Activated CD4-positive, alpha-beta T cell treated with anti-CD3 and anti-CD28 coated beads, Interleukin-2, amount 10 ng/mL, durations not matched to agents 24 days and 14 days (primary cell): ENCODE measurements around the gene GMCL2. TPM values are rescaled to one million over a fixed set of nuclear protein-coding genes. Genes with fewer than 3 reads are reported as not detected.
"Not testable (repeated sequence)": the region's sequence is repeated elsewhere in the genome, so short reads cannot be mapped to it uniquely, and the experiment has no call there.

Experiments used
- DNase-seq: peaks from one replicate; pipeline ENCODE4 v3.0.0; 2022
- H3K27ac Mint-ChIP-seq: one replicate; pipeline ENCODE4 v1.8.0; 2022; ENCODE audit warnings: mild to moderate bottlenecking, mixed read lengths
- H3K27me3 Mint-ChIP-seq: one replicate; pipeline ENCODE4 v1.8.0; 2022; ENCODE audit warnings: mixed read lengths
- H3K36me3 Mint-ChIP-seq: one replicate; pipeline ENCODE4 v1.8.0; 2022; ENCODE audit warnings: low read depth, mild to moderate bottlenecking, mixed read lengths
- H3K4me1 Mint-ChIP-seq: one replicate; pipeline ENCODE4 v1.8.0; 2021; ENCODE audit warnings: mixed read lengths
- H3K4me3 Mint-ChIP-seq: one replicate; pipeline ENCODE4 v1.8.0; 2022; ENCODE audit warnings: mild to moderate bottlenecking, moderate library complexity, mixed read lengths
- H3K9me3 Mint-ChIP-seq: one replicate; pipeline ENCODE4 v1.8.0; 2021; ENCODE audit warnings: mixed read lengths
- intact Hi-C: fragments of 100-400 bp; cut with micrococcal nuclease; formaldehyde crosslinking; loops from one replicate; pipeline ENCODE4 v1.15.1; 2023
- total RNA-seq: library from RNA; stranded (reverse); gene quantifications from 2 replicates; pipeline ENCODE4 v1.2.3, GENCODE V29; 2022

Gene GMCL2
- total RNA-seq, 1 donor from 2014 or later: not detected

DNA sequence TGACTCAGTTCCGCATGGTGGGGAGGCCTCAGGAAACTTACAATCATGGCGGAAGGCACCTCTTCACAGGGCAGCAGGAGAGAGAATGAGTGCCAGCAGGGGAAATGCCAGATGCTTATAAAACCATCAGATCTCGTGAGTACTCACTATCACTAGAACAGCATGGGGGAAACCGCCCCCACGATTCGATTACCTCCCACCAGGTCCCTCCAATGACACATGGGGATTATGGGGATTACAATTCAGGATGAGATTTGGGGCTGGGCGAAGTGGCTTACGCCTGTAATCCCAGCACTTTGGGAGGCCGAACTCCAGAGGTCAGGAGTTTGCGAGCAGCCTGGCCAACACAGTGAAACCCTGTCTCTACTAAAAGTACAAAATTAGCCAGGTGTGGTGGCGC is 11.0 kb upstream of the GMCL2 start:
- H3K36me3 Mint-ChIP-seq, H3K4me3 Mint-ChIP-seq, H3K27ac Mint-ChIP-seq, H3K4me1 Mint-ChIP-seq, intact Hi-C loops, DNase-seq, H3K9me3 Mint-ChIP-seq: not testable (repeated sequence)
- peaks cover 15% of the 10 kb centered on the region for H3K27me3 Mint-ChIP-seq

DNA sequence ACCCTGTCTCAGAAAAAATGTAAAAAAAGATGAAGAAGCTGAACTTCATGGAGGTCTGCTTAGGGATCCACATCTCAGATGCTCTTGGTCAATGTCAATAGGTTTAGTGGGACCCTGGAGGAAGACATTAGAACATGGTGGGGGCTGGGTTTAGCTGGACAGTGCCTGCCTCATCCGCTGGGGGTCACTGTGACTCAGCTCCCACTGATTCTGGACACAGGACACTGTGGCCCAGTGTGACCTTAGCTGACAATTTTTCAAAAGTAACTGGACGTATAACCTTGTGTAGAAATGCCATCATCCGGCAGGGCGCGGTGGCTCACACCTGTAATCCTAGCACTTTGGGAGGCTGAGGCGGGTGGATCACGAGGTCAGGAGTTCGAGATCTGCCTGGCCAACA is 9.8 kb upstream of the GMCL2 start:
- Mint-ChIP-seq H3K4me1 (peaks cover 12% of the 10 kb centered on the region), H3K27ac (no peak overlapping the region), H3K36me3 (no peaks in the 10 kb centered on the region), H3K27me3 (peaks cover 24% of the 10 kb centered on the region), H3K4me3 (no peak overlapping the region), H3K9me3 (no peaks in the 10 kb centered on the region)
- no peak for DNase-seq
- intact Hi-C loops: no loop called here

DNA sequence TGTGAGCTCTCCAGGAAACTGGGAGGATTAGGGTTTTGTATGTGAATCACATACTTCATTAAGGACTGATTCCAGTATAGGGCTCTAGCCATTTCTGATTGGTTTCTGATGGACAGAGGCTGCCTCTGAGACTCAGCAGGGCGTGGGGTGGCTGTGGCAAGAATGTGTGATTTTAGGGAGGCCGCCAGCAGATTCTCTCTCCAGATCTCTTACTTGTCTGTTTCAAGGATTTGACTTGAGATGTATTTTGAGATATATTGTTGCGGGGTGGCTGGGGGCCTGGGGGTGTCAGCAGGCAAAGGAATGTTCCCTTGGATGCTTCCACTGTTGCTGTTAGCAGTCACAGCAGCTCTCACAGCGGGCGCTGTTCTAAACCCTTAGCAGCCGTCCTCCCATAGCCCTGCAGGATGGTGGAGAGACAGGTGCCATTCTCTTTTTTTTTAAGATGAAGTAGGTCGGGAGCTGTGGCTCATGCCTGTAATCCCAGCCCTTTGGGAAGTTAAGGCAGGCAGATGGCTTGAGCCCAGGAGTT is 9.2 kb upstream of the GMCL2 start:
- H3K36me3 Mint-ChIP-seq: no peaks in the 10 kb centered on the region

DNA sequence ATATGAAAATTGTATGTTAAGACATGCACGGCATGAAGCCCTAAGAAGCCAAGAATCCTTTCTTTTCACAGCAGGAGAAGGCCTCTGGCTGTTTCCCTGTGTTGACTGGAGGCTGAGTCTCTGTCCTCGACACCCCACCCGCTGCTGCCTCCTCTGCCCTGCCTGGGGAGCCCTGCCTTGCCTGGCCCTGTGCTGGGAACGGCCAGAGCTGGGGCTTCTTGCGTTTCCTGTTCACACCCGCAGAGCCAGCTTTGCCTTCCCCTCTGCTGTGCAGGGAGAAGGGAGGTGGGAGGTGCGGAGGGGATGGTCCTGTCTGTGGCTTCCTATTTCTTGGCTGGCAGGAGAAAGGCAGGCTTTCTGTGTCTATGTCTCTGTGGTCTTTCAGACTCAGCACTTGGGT is 6.9 kb upstream of the GMCL2 start:
- Mint-ChIP-seq H3K4me1 (peaks cover 12% of the 10 kb centered on the region), H3K9me3 (no peaks in the 10 kb centered on the region)
- intact Hi-C loops: no loop called here

More for the DNA sequence above, 9.2 kb upstream of the GMCL2 start:
- H3K9me3 Mint-ChIP-seq: no peaks in the 10 kb centered on the region
- H3K27ac Mint-ChIP-seq: no peak overlapping the region
- DNase-seq: no peak
- H3K4me3 Mint-ChIP-seq: no peak overlapping the region
- peaks cover 24% of the 10 kb centered on the region for H3K27me3 Mint-ChIP-seq
- intact Hi-C loops: no loop called here
- H3K4me1 Mint-ChIP-seq: peaks cover 12% of the 10 kb centered on the region

DNA sequence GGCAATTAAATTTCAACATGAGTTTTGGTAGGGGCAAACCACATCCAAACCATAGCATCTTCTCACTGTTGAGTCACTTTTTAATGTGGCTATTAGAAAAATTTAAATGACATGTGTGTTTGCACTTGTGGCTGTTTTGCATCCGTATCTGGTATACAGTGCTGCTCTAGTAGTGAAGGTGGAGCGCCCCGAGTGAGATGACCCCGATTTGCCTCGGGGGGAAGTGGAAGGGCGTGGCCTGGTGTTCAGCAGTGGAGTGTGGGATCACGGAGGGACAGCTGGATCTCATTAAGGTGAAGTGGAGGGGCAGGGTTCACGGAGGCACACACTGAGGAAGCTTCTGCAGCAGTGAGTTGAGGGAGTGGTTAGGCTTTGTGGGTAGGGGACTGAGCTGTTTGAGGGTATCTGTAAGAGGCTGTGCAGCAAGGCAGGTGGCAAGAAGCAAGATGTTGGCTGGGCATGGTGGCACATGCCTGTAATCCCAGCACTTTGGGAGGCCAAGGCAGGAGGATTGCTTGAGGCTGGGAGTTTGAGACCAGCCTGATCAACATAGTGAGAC is 6.2 kb upstream of the GMCL2 start:
- Mint-ChIP-seq H3K9me3 (no peaks in the 10 kb centered on the region), H3K4me3 (no peak overlapping the region), H3K27ac (peak overlapping the region; percentile 8), H3K4me1 (peaks cover 12% of the 10 kb centered on the region), H3K36me3 (no peaks in the 10 kb centered on the region), H3K27me3 (peaks cover 32% of the 10 kb centered on the region)
- DNase-seq: no peak
- intact Hi-C loops: no loop called here

More for the DNA sequence above, 6.9 kb upstream of the GMCL2 start:
- Mint-ChIP-seq H3K27me3 (peaks cover 26% of the 10 kb centered on the region), H3K4me3 (no peak overlapping the region), H3K27ac (no peak overlapping the region), H3K36me3 (no peaks in the 10 kb centered on the region)
- no peak for DNase-seq

DNA sequence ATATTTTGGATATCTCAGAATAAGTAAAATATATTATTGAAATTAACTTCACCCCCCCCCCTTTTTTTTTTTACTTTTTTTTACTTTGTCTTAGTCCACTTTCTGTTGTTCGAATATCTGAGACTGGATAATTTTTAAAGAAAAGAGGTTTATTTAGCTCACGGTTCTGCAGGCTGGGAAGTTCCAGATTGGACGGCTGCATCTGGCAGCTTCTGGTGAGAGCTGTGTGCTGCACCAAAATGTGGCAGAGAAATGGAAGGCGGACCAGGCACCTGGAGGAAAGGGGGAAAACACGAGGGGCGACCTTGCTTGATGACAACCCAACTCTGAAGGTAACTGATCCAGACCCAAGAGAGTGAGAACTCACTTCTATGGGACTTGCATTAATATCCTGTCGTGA is 5.6 kb upstream of the GMCL2 start:
- intact Hi-C loops: no loop called here
- H3K4me3 Mint-ChIP-seq: no peak overlapping the region
- no peak overlapping the region for H3K27ac Mint-ChIP-seq
- H3K4me1 Mint-ChIP-seq: peaks cover 12% of the 10 kb centered on the region
- H3K9me3 Mint-ChIP-seq: no peaks in the 10 kb centered on the region
- H3K27me3 Mint-ChIP-seq: peaks cover 32% of the 10 kb centered on the region
- H3K36me3 Mint-ChIP-seq: no peaks in the 10 kb centered on the region
- DNase-seq: no peak

DNA sequence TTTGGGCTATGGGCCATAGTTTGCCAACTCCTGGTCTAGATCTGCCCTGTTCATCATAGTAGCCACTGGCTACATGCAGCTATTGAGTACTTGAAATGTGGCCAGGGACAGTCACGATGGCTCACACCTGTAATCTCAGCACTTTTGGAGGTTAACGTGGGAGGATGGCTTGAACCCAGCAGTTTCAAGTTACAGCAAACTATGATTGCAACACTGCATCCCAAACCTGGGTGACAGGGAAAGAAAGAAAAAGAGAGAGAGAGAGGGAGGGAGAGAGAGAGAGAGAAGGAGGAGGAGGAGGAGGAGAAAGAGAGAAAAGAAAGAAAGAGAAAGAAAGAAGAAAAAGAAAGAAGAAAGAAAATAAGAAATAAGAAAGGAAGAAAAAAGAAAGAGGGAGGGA is 5.1 kb upstream of the GMCL2 start:
- H3K4me1 Mint-ChIP-seq: peaks cover 12% of the 10 kb centered on the region
- no peak for DNase-seq
- H3K36me3 Mint-ChIP-seq: no peaks in the 10 kb centered on the region
- H3K4me3 Mint-ChIP-seq: no peak overlapping the region
- intact Hi-C loops: no loop called here
- no peaks in the 10 kb centered on the region for H3K9me3 Mint-ChIP-seq
- H3K27me3 Mint-ChIP-seq: peaks cover 30% of the 10 kb centered on the region
- no peak overlapping the region for H3K27ac Mint-ChIP-seq

- Mint-ChIP-seq H3K9me3 (no peaks in the 10 kb centered on the region), H3K27me3 (peaks cover 30% of the 10 kb centered on the region), H3K27ac (no peak overlapping the region), H3K4me1 (peaks cover 12% of the 10 kb centered on the region), H3K4me3 (no peak overlapping the region), H3K36me3 (no peaks in the 10 kb centered on the region)
- DNase-seq: no peak
- intact Hi-C loops: no loop called here
These were observed 4.5 kb upstream of the GMCL2 start for GRCh38 chr5:178191661-178192060.

GRCh38 chr5:178189433-178189832 is 2.3 kb upstream of the GMCL2 start:
- Mint-ChIP-seq H3K27ac (no peak overlapping the region), H3K4me1 (peaks cover 13% of the 10 kb centered on the region), H3K4me3 (no peak overlapping the region), H3K27me3 (peaks cover 24% of the 10 kb centered on the region), H3K9me3 (no peaks in the 10 kb centered on the region), H3K36me3 (no peaks in the 10 kb centered on the region)
- intact Hi-C loops: no loop called here
- DNase-seq: no peak

DNA sequence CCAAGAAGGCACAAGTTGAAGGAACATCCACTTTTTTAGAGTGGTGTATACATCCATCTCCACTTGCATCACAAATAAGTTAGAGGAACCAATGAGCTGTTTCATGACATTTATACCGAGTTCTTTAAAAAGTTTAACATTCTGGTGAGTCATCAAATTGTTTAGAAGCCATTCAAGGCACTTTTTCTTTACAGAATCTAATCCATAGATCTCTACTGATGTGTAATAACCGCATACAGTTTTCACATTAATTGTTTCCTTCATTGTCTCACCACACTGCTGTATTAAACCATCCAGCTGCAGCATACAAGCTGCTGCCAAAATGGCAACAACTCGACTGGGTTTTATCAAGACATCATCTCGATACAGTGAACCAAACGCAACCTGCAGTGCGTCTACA is 744 bp downstream of the GMCL2 start:
- peaks cover 8% of the 10 kb centered on the region for H3K27me3 Mint-ChIP-seq
- H3K27ac Mint-ChIP-seq: no peak overlapping the region
- no peak for DNase-seq
- no peaks in the 10 kb centered on the region for H3K36me3 Mint-ChIP-seq
- no peak overlapping the region for H3K4me3 Mint-ChIP-seq
- H3K9me3 Mint-ChIP-seq: no peaks in the 10 kb centered on the region
- intact Hi-C loops: no loop called here
- peaks cover 8% of the 10 kb centered on the region for H3K4me1 Mint-ChIP-seq

GRCh38 chr5:178182158-178182876 is 4.9 kb downstream of the GMCL2 start:
- intact Hi-C loops: no loop called here
- peaks cover 8% of the 10 kb centered on the region for H3K4me1 Mint-ChIP-seq
- H3K36me3 Mint-ChIP-seq: no peaks in the 10 kb centered on the region
- peaks cover 2% of the 10 kb centered on the region for H3K27me3 Mint-ChIP-seq
- no peaks in the 10 kb centered on the region for H3K9me3 Mint-ChIP-seq
- no peak for DNase-seq
- no peak overlapping the region for H3K4me3 Mint-ChIP-seq
- no peak overlapping the region for H3K27ac Mint-ChIP-seq

DNA sequence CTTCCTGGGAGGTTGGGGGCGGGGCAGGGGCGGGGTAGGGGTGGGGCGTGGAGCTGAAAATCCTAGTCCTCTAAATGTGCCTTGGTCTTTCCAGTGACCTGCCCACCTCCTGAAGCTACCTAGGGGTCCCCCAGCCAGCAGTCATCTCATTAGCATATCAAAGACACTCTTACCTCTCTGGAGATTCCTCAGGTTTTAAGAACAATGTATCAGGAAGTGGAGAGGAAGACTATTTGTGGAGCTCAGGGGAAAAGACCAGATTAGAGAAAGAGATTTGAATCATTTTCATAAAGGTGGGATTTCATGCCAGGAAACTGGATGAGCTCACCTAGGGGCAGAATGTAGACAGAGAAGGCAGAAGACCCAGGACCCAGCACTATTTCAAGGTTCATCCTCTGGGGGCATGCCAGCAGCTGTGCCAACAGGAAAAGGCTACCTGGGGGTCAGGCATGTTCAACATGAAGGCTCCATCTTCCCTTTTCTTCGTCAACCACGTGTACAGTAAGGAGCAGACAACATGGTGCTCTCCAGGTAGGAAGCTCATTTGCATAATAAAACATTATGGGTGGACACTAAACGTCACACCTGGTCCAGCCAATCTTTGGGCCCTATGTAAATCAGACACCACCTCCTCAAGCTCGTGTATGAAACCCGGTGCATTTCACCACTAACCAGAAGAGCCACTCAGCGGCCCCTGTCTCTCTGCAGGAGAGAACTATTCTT is 6.9 kb downstream of the GMCL2 start:
- H3K9me3 Mint-ChIP-seq: no peaks in the 10 kb centered on the region
- peaks cover 7% of the 10 kb centered on the region for H3K4me1 Mint-ChIP-seq
- peaks cover 2% of the 10 kb centered on the region for H3K27me3 Mint-ChIP-seq

GRCh38 chr5:178177569-178177968 is 9.6 kb downstream of the GMCL2 start:
- peaks cover 7% of the 10 kb centered on the region for H3K4me1 Mint-ChIP-seq
- intact Hi-C loops: no loop called here
- no peak overlapping the region for H3K4me3 Mint-ChIP-seq
- H3K27me3 Mint-ChIP-seq: peaks cover 2% of the 10 kb centered on the region
- H3K27ac Mint-ChIP-seq: no peak overlapping the region
- no peaks in the 10 kb centered on the region for H3K9me3 Mint-ChIP-seq
- no peak for DNase-seq
- no peaks in the 10 kb centered on the region for H3K36me3 Mint-ChIP-seq

More for the DNA sequence above, 6.9 kb downstream of the GMCL2 start:
- Mint-ChIP-seq H3K4me3 (no peak overlapping the region), H3K27ac (no peak overlapping the region), H3K36me3 (no peaks in the 10 kb centered on the region)
- intact Hi-C loops: no loop called here
- DNase-seq: no peak

DNA sequence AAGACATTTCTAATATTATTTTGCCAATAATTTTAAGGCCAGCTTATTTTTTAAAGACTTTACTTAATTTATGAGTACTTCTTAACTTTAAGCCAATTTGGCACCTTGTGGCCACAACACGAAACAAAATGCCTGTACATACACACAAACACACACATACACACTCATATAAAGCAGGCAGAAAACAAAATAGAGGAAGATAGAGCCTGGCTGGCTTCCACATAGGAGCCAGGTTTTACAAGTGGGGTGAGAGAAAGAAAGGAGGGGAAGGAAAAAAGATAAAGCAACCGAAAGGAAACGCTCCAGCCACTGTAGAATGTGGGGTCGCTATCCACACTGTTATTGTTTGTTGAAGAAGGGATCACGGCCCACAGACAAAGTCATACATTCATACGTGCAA is 10.4 kb downstream of the GMCL2 start:
- H3K9me3 Mint-ChIP-seq: no peaks in the 10 kb centered on the region

More for the DNA sequence above, 10.4 kb downstream of the GMCL2 start:
- intact Hi-C loops: no loop called here
- no peak overlapping the region for H3K4me3 Mint-ChIP-seq
- no peaks in the 10 kb centered on the region for H3K4me1 Mint-ChIP-seq
- H3K36me3 Mint-ChIP-seq: no peaks in the 10 kb centered on the region
- DNase-seq: no peak
- peaks cover 2% of the 10 kb centered on the region for H3K27me3 Mint-ChIP-seq
- no peak overlapping the region for H3K27ac Mint-ChIP-seq
